Thyroid gland (tissue), 4 donors: ENCODE results near the gene LMAN2L. TPM values are rescaled to one million over a fixed set of nuclear protein-coding genes. Genes with fewer than 3 reads are reported as not detected.

ENCODE experiments used
- DNase-seq, 2 donors: peaks; one replicate each; pipeline ENCODE4 v3.0.0-alpha.2; 2019
- H3K27ac ChIP-seq, 3 donors: fragments of 200-600 bp; sonication (generic); 1 replicate in 2 of 3; 2 replicates in 1 of 3; pipeline ENCODE4 v1.5.1; 2016 to 2019; ENCODE audit warnings: mild to moderate bottlenecking in 1 of 3, moderate library complexity in 1 of 3
- H3K27me3 ChIP-seq: fragments of 200-600 bp; sonication (generic); one replicate; pipeline ENCODE4 v1.5.1; 2019
- H3K36me3 ChIP-seq, 2 donors: fragments of 200-600 bp; sonication (generic); one replicate each; pipeline ENCODE4 v1.5.1; 2016 to 2019
- H3K4me1 ChIP-seq, 2 donors: fragments of 200-600 bp; sonication (generic); one replicate each; pipeline ENCODE4 v1.5.1; 2017 to 2019
- H3K4me3 ChIP-seq, 3 donors: fragments of 200-600 bp; sonication (generic); replicated peaks in 1 of 3; 1 replicate in 2 of 3; 2 replicates in 1 of 3; pipeline ENCODE4 v1.5.1; 2016; ENCODE audit warnings: mild to moderate bottlenecking in 1 of 3
- H3K9me3 ChIP-seq: fragments of 200-600 bp; sonication (generic); one replicate; pipeline ENCODE4 v1.5.1; 2017
- CTCF ChIP-seq, 6 experiments: fragments of 200-600 bp in 3 of 6; fragments of 450-650 bp in 3 of 6; sonication (generic) in 3 of 6; IDR thresholded peaks; one replicate each; pipeline ENCODE4 v1.5.1; 2016 to 2019; ENCODE audit warnings: antibody characterized with exemption in 6 of 6, mild to moderate bottlenecking in 2 of 6, inconsistent platforms in 1 of 6, moderate library complexity in 1 of 6
- POLR2A ChIP-seq, 2 donors: fragments of 450-650 bp; IDR thresholded peaks; one replicate each; pipeline ENCODE4 v1.6.1; 2017; ENCODE audit warnings: antibody characterized with exemption in 2 of 2, mild to moderate bottlenecking in 2 of 2, moderate library complexity in 1 of 2
- WGBS, 2 donors: methylation state at CpG; one replicate each; pipeline ENCODE4 v1.1.5; 2017; 5-methylcytosine and 5-hydroxymethylcytosine counted together
- intact Hi-C: fragments of 100-400 bp; cut with DNase I; formaldehyde crosslinking; loops from one replicate; pipeline ENCODE4 v1.15.1; 2023
- total RNA-seq, 4 donors: library from RNA; depleted of rRNA; stranded (reverse); fragments of >200 nt; gene quantifications; one replicate each; pipeline ENCODE4 v1.2.3, GENCODE V29; 2016

Gene LMAN2L
- total RNA-seq, 4 donors from 2014 or later, result 22.8 to 32.9 (median 29.2) TPM

GRCh38 chr2:96665083-96665569 lies 74.7 kb downstream of the LMAN2L start:
- peak; percentile 13 to 18 for DNase-seq
- H3K27me3 ChIP-seq, result no peaks in the 10 kb centered on the region
- no peaks in the 10 kb centered on the region for H3K9me3 ChIP-seq
- 83 to 84% methylated on average over 3 of the region's 3 CpGs for WGBS, 2 donors
- no peaks in the 10 kb centered on the region for H3K36me3 ChIP-seq
- no peak for TF ChIP-seq POLR2A (IDR thresholded peaks at IDR 0.05)
- no peak for TF ChIP-seq CTCF (IDR thresholded peaks at IDR 0.05)
- H3K4me3 ChIP-seq, result no peak overlapping the region
- no peaks in the 10 kb centered on the region for H3K4me1 ChIP-seq
- no peak overlapping the region for H3K27ac ChIP-seq
- intact Hi-C loops, result no loop called here

GRCh38 chr2:96664366-96664925 lies 75.4 kb downstream of the LMAN2L start:
- intact Hi-C loops, result no loop called here
- Histone ChIP-seq H3K4me3 (no peak overlapping the region), H3K27me3 (no peaks in the 10 kb centered on the region), H3K36me3 (no peaks in the 10 kb centered on the region), H3K4me1 (no peaks in the 10 kb centered on the region), H3K27ac (no peak overlapping the region), H3K9me3 (no peaks in the 10 kb centered on the region)
- no peak for TF ChIP-seq POLR2A (IDR thresholded peaks at IDR 0.05)
- no peak for TF ChIP-seq CTCF (IDR thresholded peaks at IDR 0.05)
- 94 to 96% methylated on average over 3 of the region's 3 CpGs for WGBS, 2 donors
- no peak for DNase-seq

- no peaks in the 10 kb centered on the region for H3K9me3 ChIP-seq
- no peak for DNase-seq
- no peaks in the 10 kb centered on the region for H3K27me3 ChIP-seq
- intact Hi-C loops, result no loop called here
- no peak for TF ChIP-seq POLR2A (IDR thresholded peaks at IDR 0.05)
- TF ChIP-seq CTCF (IDR thresholded peaks at IDR 0.05), result no peak
- 69 to 74% methylated on average over 7 of the region's 7 CpGs for WGBS, 2 donors
- H3K4me1 ChIP-seq, result no peaks in the 10 kb centered on the region
- no peaks in the 10 kb centered on the region for H3K36me3 ChIP-seq
- no peak overlapping the region for H3K4me3 ChIP-seq
- H3K27ac ChIP-seq, result no peak overlapping the region
These were observed 76.0 kb downstream of the LMAN2L start for GRCh38 chr2:96663829-96664228.

DNA sequence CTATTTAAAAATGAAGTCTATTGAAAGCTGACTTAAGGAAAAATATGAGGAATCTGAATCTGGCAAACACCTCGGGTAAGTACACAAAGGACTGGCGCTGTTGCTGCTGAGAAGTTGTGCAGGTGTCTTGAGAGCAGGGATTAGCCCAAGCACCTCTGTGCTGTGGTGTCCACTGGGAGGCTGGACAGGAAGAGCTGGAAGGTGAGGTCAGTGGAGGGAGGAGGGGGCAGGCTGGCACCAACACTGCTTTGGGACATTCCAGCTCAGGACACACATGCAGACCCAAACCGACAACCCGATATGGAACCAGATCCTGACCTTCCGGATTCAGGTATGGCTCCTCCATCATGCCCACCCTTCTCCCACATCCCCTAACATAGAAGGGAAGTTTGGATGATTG lies 76.7 kb downstream of the LMAN2L start:
- H3K9me3 ChIP-seq, result no peaks in the 10 kb centered on the region
- no peak for DNase-seq
- WGBS, 2 donors, result 75 to 77% methylated on average over 5 of the region's 5 CpGs
- TF ChIP-seq CTCF (IDR thresholded peaks at IDR 0.05) (no peak), POLR2A (IDR thresholded peaks at IDR 0.05) (no peak)
- no peak overlapping the region for H3K27ac ChIP-seq
- intact Hi-C loops, result no loop called here
- H3K4me1 ChIP-seq, result no peaks in the 10 kb centered on the region
- no peak overlapping the region for H3K4me3 ChIP-seq
- no peaks in the 10 kb centered on the region for H3K36me3 ChIP-seq
- H3K27me3 ChIP-seq, result no peaks in the 10 kb centered on the region

GRCh38 chr2:96662360-96662759 lies 77.5 kb downstream of the LMAN2L start:
- WGBS, 2 donors, result 92 to 93% methylated on average over 9 of the region's 9 CpGs
- Histone ChIP-seq H3K27ac (no peak overlapping the region), H3K9me3 (no peaks in the 10 kb centered on the region), H3K27me3 (no peaks in the 10 kb centered on the region), H3K4me3 (no peak overlapping the region), H3K36me3 (no peaks in the 10 kb centered on the region), H3K4me1 (no peaks in the 10 kb centered on the region)
- DNase-seq, result no peak
- no peak for TF ChIP-seq CTCF (IDR thresholded peaks at IDR 0.05)
- TF ChIP-seq POLR2A (IDR thresholded peaks at IDR 0.05), result no peak
- intact Hi-C loops, result no loop called here
